Brain microvascular endothelial cell (primary cell): ENCODE results near the gene PCF11.

ENCODE experiments used
- DNase-seq: peaks from one replicate; pipeline ENCODE4 v3.0.0-alpha.2; 2020
- H3K27ac ChIP-seq: fragments of 250-450 bp; sonication (Bioruptor Pico); 2 replicates; pipeline ENCODE4 v1.5.1; 2020; ENCODE audit warnings: mild to moderate bottlenecking, moderate library complexity
- H3K27me3 ChIP-seq: fragments of 250-450 bp; sonication (Bioruptor Pico); replicated peaks from 2 replicates; pipeline ENCODE4 v1.5.1; 2020; ENCODE audit warnings: mild to moderate bottlenecking
- H3K36me3 ChIP-seq: fragments of 250-450 bp; sonication (Bioruptor Pico); replicated peaks from 2 replicates; pipeline ENCODE4 v1.5.1; 2020; ENCODE audit warnings: mild to moderate bottlenecking
- H3K4me3 ChIP-seq: 2 replicates; pipeline ENCODE4 v1.5.1; 2011; ENCODE audit warnings: low read depth, mild to moderate bottlenecking, control low read depth, low read length, moderate library complexity
- CTCF ChIP-seq: IDR thresholded peaks from 2 replicates; pipeline ENCODE4 v1.5.1; 2011; ENCODE audit warnings: low read depth, mild to moderate bottlenecking, moderate library complexity, low read length, control low read depth, inconsistent platforms; ENCODE audit errors: missing control alignments
- in situ Hi-C: cut with HindIII; loops from 2 replicates; pipeline ENCODE4 v1.10.0; 2017; ENCODE audit warnings: low sequenced_read_pairs, low pct_ligation_motif_present

PCF11 gene

GRCh38 chr11:83170865-83171264 lies 13.9 kb downstream of the PCF11 start:
- in situ Hi-C loops: loop anchor here (25.0 kb wide), 2 partner anchors 109 to 259 kb away; partner anchors contain the start of genes DDIAS, PRCP and RAB30
- no peak for DNase-seq
- peaks cover 66% of the 10 kb centered on the region for H3K36me3 ChIP-seq
- H3K27me3 ChIP-seq: no peaks in the 10 kb centered on the region
- no peak overlapping the region for H3K27ac ChIP-seq
- H3K4me3 ChIP-seq: no peak overlapping the region
- TF ChIP-seq CTCF: no peak

GRCh38 chr11:83172551-83172950 lies 15.6 kb downstream of the PCF11 start:
- TF ChIP-seq CTCF: no peak
- Histone ChIP-seq H3K27ac (no peak overlapping the region), H3K36me3 (peaks cover 62% of the 10 kb centered on the region), H3K4me3 (no peak overlapping the region), H3K27me3 (no peaks in the 10 kb centered on the region)
- in situ Hi-C loops: loop anchor here (25.0 kb wide), 2 partner anchors 110 to 260 kb away; partner anchors contain the start of genes DDIAS, PRCP and RAB30
- DNase-seq: no peak

GRCh38 chr11:83174008-83174407 lies 17.1 kb downstream of the PCF11 start:
- Histone ChIP-seq H3K27me3 (no peaks in the 10 kb centered on the region), H3K4me3 (no peak overlapping the region), H3K36me3 (peaks cover 56% of the 10 kb centered on the region), H3K27ac (no peak overlapping the region)
- no peak for DNase-seq
- no peak for TF ChIP-seq CTCF
- in situ Hi-C loops: loop anchor here (25.0 kb wide), 2 partner anchors 112 to 262 kb away; partner anchors contain the start of genes DDIAS, PRCP and RAB30

GRCh38 chr11:83175815-83176214 lies 18.9 kb downstream of the PCF11 start:
- in situ Hi-C loops: no loop called here
- no peak for TF ChIP-seq CTCF
- no peak for DNase-seq
- H3K27ac ChIP-seq: no peak overlapping the region
- peaks cover 54% of the 10 kb centered on the region for H3K36me3 ChIP-seq
- H3K4me3 ChIP-seq: no peak overlapping the region
- no peaks in the 10 kb centered on the region for H3K27me3 ChIP-seq

GRCh38 chr11:83181815-83182214 lies 24.9 kb downstream of the PCF11 start:
- DNase-seq: no peak
- in situ Hi-C loops: no loop called here
- Histone ChIP-seq H3K36me3 (peaks cover 58% of the 10 kb centered on the region), H3K4me3 (no peak overlapping the region), H3K27ac (no peak overlapping the region), H3K27me3 (no peaks in the 10 kb centered on the region)
- TF ChIP-seq CTCF: no peak

GRCh38 chr11:83185767-83186166 lies 28.8 kb downstream of the PCF11 start:
- no peak for DNase-seq
- no peaks in the 10 kb centered on the region for H3K27me3 ChIP-seq
- H3K27ac ChIP-seq: no peak overlapping the region
- H3K4me3 ChIP-seq: no peak overlapping the region
- peaks cover 43% of the 10 kb centered on the region for H3K36me3 ChIP-seq
- in situ Hi-C loops: no loop called here
- TF ChIP-seq CTCF: no peak
